Lower lobe of right lung (tissue), 2 donors: ENCODE data around the gene ACP5. TPM values are rescaled to one million over a fixed set of nuclear protein-coding genes. Genes with fewer than 3 reads are reported as not detected.
A peak's percentile ranks its signal among the peaks of the same experiment; 100 is the strongest.

Experiments used
- ATAC-seq, 2 donors: fragments of 200-7000 bp; cut with Tn5 transposase; one replicate each; pipeline ENCODE4 v1.9.1; 2020 to 2022; ENCODE audit warnings: mild to moderate bottlenecking in 2 of 2, moderate library complexity in 2 of 2
- DNase-seq: peaks from one replicate; pipeline ENCODE4 v3.0.0-alpha.2; 2020
- H3K27ac ChIP-seq: fragments of 200-600 bp; one replicate; pipeline ENCODE4 v1.8.0; 2022
- H3K27me3 ChIP-seq: fragments of 200-600 bp; one replicate; pipeline ENCODE4 v1.8.0; 2022; ENCODE audit warnings: low read depth
- H3K36me3 ChIP-seq: fragments of 200-600 bp; one replicate; pipeline ENCODE4 v1.8.0; 2022; ENCODE audit warnings: mild to moderate bottlenecking
- H3K4me1 ChIP-seq: fragments of 200-600 bp; one replicate; pipeline ENCODE4 v1.8.0; 2022
- H3K4me3 ChIP-seq: fragments of 200-600 bp; one replicate; pipeline ENCODE4 v1.8.0; 2022; ENCODE audit warnings: mild to moderate bottlenecking
- H3K9me3 ChIP-seq: fragments of 200-600 bp; one replicate; pipeline ENCODE4 v1.8.0; 2022
- intact Hi-C: fragments of 100-400 bp; cut with DNase I; formaldehyde crosslinking; loops from one replicate; pipeline ENCODE4 v1.11.0; 2022
- total RNA-seq: library from RNA; stranded (reverse); fragmentation: NEBNext Ultra II Directional; extraction: Animal tissue kit (Norgen Biotek cat#: 25700); gene quantifications from one replicate; pipeline ENCODE4 v1.2.1, GENCODE V29; 2021
- TF ChIP-seq, protein P1 (sequence below): fragments of 200-600 bp; IDR thresholded peaks from one replicate; pipeline ENCODE4 v1.8.0; 2022; ENCODE audit warnings: antibody characterized with exemption, mild to moderate bottlenecking
- donor health status: DM: no; HTN: yes; CAD: no; lungs with severe emphysema.

Gene ACP5
- total RNA-seq, 1 donor from 2014 or later: 650 TPM

DNA sequence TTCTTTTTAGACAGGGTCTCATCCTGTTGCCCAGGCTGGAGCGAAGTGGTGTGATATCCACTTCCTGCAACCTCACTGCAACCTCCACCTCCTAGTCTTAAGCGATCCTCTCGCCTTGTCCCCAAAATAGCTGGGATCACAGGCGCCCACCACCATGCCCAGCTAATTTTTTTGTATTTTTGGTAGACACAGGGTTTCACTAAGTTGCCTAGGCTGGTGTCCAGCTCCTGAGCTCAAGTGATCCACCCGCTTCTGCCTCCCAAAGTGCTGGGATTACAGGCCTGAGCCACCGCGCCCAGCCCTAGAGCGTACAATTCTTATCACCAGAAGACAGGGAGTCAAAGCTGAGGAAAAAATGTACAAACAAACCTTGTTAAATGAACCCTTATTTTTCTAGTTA, 13.9 kb downstream of the ACP5 start:
- intact Hi-C loops: no loop called here
- ATAC-seq (no peak), DNase-seq (no peak)
- no peaks in the 10 kb centered on the region for H3K36me3 ChIP-seq
- TF ChIP-seq, protein P1, sequence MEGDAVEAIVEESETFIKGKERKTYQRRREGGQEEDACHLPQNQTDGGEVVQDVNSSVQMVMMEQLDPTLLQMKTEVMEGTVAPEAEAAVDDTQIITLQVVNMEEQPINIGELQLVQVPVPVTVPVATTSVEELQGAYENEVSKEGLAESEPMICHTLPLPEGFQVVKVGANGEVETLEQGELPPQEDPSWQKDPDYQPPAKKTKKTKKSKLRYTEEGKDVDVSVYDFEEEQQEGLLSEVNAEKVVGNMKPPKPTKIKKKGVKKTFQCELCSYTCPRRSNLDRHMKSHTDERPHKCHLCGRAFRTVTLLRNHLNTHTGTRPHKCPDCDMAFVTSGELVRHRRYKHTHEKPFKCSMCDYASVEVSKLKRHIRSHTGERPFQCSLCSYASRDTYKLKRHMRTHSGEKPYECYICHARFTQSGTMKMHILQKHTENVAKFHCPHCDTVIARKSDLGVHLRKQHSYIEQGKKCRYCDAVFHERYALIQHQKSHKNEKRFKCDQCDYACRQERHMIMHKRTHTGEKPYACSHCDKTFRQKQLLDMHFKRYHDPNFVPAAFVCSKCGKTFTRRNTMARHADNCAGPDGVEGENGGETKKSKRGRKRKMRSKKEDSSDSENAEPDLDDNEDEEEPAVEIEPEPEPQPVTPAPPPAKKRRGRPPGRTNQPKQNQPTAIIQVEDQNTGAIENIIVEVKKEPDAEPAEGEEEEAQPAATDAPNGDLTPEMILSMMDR: no peak
- H3K27me3 ChIP-seq: no peaks in the 10 kb centered on the region
- peaks cover 15% of the 10 kb centered on the region for H3K4me1 ChIP-seq
- H3K9me3 ChIP-seq: no peaks in the 10 kb centered on the region
- H3K27ac ChIP-seq: no peak overlapping the region
- H3K4me3 ChIP-seq: no peak overlapping the region

DNA sequence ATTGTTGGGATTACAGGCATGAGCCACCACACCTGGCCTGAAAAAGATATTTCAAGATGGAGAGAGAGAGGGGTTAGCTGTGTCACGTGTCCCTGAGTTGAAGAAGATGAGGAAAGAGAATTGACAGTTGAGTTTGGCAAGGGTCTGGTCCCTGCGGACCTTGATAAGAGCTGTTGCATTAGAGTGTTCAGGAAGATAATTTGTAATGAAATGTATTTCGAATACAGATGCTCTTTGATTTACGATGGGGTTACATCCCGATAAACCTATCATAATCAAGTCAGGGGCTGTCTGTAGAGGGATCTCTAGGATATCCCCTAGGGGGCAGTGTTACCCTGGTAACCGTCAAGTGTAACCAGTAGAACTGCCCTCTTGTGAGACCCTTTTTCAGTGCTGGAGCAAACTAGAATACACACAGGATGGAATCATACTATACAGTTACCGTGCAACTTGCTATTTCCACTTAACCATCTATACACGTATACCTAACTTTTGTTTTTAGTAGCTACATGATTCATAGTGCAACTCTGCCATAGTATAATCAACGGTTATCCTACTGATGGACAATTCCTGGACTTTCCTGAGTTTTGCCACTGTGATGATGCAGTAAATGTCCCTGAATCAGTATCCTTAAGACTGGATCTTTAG, 16.9 kb downstream of the ACP5 start:
- DNase-seq (no peak), ATAC-seq (peak; percentile 78 to 80)
- Histone ChIP-seq H3K27ac (no peak overlapping the region), H3K4me3 (peak overlapping the region; percentile 88), H3K36me3 (peaks cover 8% of the 10 kb centered on the region), H3K4me1 (peaks cover 34% of the 10 kb centered on the region), H3K27me3 (no peaks in the 10 kb centered on the region), H3K9me3 (no peaks in the 10 kb centered on the region)
- intact Hi-C loops: no loop called here
- TF ChIP-seq, protein P1: peak; percentile 68

DNA sequence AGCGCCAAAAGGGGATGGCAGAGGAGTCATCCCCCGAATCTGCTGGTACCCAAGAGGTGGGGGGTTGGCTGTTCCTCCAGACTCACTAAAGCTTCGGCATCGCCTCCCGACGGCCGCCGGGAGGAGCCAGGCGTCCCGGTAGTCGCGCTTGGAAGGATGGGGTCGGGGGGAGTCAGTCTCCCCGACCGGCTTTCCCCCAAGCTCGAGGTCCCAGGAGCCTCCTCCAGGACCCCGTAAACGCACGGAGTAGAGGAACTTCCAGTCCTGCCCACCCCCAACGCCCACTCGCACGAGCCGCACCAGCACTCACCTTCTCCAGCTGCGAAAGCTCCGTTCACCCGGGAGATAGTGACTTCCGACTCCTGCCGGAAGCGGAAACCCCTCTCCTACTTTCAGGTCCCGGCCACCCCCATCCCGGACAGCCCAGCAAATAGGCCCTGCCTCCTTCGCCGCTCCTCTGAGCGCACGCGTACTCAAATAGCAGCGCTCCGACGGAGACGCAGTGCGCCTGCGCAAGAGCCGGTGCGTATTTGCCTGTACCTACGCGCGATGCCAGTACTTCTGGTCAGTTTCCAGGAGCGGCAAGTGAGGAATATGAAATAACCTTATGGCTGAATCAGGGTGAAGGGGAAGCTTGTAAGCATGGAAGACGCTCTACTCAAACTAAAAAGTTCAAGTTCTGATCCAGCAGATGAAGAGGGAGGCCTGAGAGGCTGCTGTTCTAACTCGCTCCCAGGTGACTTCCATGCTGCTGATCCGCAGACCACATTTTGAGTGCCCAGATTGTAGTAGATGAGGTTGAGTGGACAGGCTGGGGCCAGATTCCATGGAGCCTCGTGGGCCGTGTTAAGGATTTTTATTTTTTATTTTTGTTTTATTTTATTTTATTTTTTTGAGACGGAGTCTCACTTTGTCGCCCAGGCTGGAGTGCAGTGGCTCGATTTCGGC, 18.3 kb downstream of the ACP5 start, which contains the start of gene ELOF1:
Gene ELOF1, minus strand, starts transcription at position 350 of the 948 bp plus-strand sequence. CDS start 4,883 bp downstream, outside the sequence.
- Histone ChIP-seq H3K4me3 (peak within 1 kb of the TSS; percentile 88), H3K36me3 (peaks cover 22% of the 10 kb centered on the region), H3K9me3 (no peaks in the 10 kb centered on the region), H3K27me3 (no peaks in the 10 kb centered on the region), H3K4me1 (peaks cover 34% of the 10 kb centered on the region), H3K27ac (peak within 1 kb of the TSS; percentile 83)
- ATAC-seq (peak; percentile 98), DNase-seq (peak; percentile 99)
- intact Hi-C loops: no loop called here
- TF ChIP-seq, protein P1: no peak

DNA sequence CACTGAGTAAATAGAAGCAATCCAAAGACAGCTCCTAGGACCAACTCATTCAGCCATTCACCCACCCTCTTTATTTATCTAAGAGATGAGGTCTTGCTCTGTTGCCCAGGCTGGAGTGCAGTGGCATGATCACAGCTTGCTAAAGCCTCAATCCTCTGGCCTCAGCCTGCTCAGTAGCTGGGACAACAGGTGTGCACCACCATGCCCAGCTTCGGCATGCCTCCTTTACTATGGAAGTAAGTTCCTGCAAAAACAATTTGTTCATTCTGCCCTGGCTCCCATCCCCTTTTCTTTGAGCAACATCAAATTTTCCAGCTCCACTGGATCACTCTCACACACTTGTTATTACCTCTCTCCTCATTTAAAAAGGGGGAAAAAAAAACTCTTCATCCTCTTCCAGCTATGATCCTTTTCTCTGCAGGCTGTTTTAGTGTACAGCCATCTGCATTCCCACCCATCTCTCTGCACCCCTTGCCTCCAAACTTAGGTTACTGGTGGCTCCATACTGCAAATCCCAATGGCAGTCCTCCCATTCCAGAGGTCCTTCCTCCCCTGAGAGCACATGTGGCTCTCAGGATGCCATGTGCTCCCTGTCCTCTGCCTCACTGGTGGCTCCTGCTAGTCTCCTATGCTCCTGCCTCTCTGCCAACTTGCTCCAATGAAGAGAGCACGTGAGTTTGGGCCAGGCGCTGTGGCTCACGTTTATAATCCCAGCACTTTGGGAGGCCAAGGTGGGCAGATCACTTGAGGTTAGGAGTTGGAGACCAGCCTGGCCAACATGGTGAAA, 20.6 kb downstream of the ACP5 start:
- Histone ChIP-seq H3K27me3 (no peaks in the 10 kb centered on the region), H3K4me1 (peaks cover 34% of the 10 kb centered on the region), H3K27ac (no peak overlapping the region), H3K4me3 (no peak overlapping the region), H3K9me3 (no peaks in the 10 kb centered on the region), H3K36me3 (peaks cover 42% of the 10 kb centered on the region)
- DNase-seq: no peak
- TF ChIP-seq, protein P1: no peak
- intact Hi-C loops: no loop called here
- ATAC-seq: no peak

DNA sequence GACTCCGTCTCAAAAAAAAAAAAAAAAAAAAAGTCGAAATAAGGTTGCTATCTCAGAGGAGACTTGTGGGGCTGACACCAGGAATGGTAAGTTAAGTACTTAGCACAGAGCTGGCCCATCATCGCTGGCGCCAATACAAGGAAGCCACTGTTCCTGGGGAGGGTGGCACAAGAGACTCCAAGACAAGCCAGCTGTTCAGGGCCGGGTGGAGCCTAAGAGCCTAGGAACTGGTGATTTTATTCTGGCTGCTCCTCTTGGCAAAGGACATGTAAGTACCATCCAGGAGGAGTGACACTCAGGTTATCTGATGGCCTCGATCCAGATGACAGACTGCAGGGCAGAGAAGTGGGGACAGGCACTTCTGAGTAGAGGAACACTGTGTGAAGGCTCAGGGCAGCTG, 22.2 kb downstream of the ACP5 start:
- DNase-seq (no peak), ATAC-seq (no peak)
- H3K4me1 ChIP-seq: peaks cover 28% of the 10 kb centered on the region
- H3K27me3 ChIP-seq: no peaks in the 10 kb centered on the region
- TF ChIP-seq, protein P1: no peak
- no peak overlapping the region for H3K27ac ChIP-seq
- peaks cover 42% of the 10 kb centered on the region for H3K36me3 ChIP-seq
- no peaks in the 10 kb centered on the region for H3K9me3 ChIP-seq
- H3K4me3 ChIP-seq: no peak overlapping the region
- intact Hi-C loops: no loop called here
